Neural progenitor cell (in vitro differentiated cells): ENCODE measurements around the gene RNF41. TPM values are rescaled to one million over a fixed set of nuclear protein-coding genes. Genes with fewer than 3 reads are reported as not detected.

ENCODE experiments used
- DNase-seq: peaks from one replicate; pipeline ENCODE4 v3.0.0-alpha.2; 2016; ENCODE audit warnings: low spot score
- H2AFZ ChIP-seq: fragments of 200-600 bp; sonication (generic); replicated peaks from 2 replicates; pipeline ENCODE4 v1.6.1; 2016; ENCODE audit warnings: antibody characterized with exemption
- H3F3A ChIP-seq: fragments of 200-600 bp; sonication (generic); 2 replicates; pipeline ENCODE4 v1.6.1; 2016; ENCODE audit warnings: antibody characterized with exemption, low read depth
- H3K27ac ChIP-seq: fragments of 200-600 bp; sonication (generic); 2 replicates; pipeline ENCODE4 v1.5.1; 2016; ENCODE audit warnings: mild to moderate bottlenecking
- H3K27me3 ChIP-seq: fragments of 200-600 bp; sonication (generic); 2 replicates; pipeline ENCODE4 v1.6.1; 2016; ENCODE audit warnings: mild to moderate bottlenecking, moderate library complexity
- H3K36me3 ChIP-seq: fragments of 200-600 bp; sonication (generic); 2 replicates; pipeline ENCODE4 v1.5.1; 2016
- H3K4me1 ChIP-seq: fragments of 200-600 bp; sonication (generic); 2 replicates; pipeline ENCODE4 v1.6.1; 2016; ENCODE audit warnings: mixed run types
- H3K4me2 ChIP-seq: fragments of 200-600 bp; sonication (generic); 2 replicates; pipeline ENCODE4 v1.6.1; 2016
- H3K4me3 ChIP-seq: fragments of 200-600 bp; sonication (generic); 2 replicates; pipeline ENCODE4 v1.5.1; 2016
- H3K79me2 ChIP-seq: fragments of 200-600 bp; sonication (generic); 2 replicates; pipeline ENCODE4 v1.6.1; 2016; ENCODE audit warnings: low read depth
- H3K9ac ChIP-seq: fragments of 200-600 bp; sonication (generic); 2 replicates; pipeline ENCODE4 v1.6.1; 2016
- H3K9me3 ChIP-seq: fragments of 200-600 bp; sonication (generic); 2 replicates; pipeline ENCODE4 v1.5.1; 2016; ENCODE audit warnings: low read depth
- H4K20me1 ChIP-seq: fragments of 200-600 bp; sonication (generic); 2 replicates; pipeline ENCODE4 v1.6.1; 2016; ENCODE audit warnings: low read depth
- H3K27ac Mint-ChIP-seq: 3 replicates; pipeline ENCODE4 v1.8.0; 2021; ENCODE audit warnings: mixed read lengths
- H3K27me3 Mint-ChIP-seq: 2 replicates; pipeline ENCODE4 v1.8.0; 2022; ENCODE audit warnings: low read depth, mild to moderate bottlenecking, inconsistent platforms, moderate library complexity, mixed read lengths; ENCODE audit not compliant: insufficient read depth
- H3K36me3 Mint-ChIP-seq: 3 replicates; pipeline ENCODE4 v1.8.0; 2021; ENCODE audit warnings: mixed read lengths
- H3K4me1 Mint-ChIP-seq: 3 replicates; pipeline ENCODE4 v1.8.0; 2021; ENCODE audit warnings: mixed read lengths
- H3K4me3 Mint-ChIP-seq: 3 replicates; pipeline ENCODE4 v1.8.0; 2021; ENCODE audit warnings: mild to moderate bottlenecking, moderate library complexity, mixed read lengths
- H3K9me3 Mint-ChIP-seq: 3 replicates; pipeline ENCODE4 v1.8.0; 2020; ENCODE audit warnings: mixed read lengths
- CTCF ChIP-seq: fragments of 200-600 bp; sonication (generic); IDR thresholded peaks from 2 replicates; pipeline ENCODE4 v1.5.1; 2017; ENCODE audit warnings: antibody characterized with exemption, mild to moderate bottlenecking
- EZH2 ChIP-seq: fragments of 200-600 bp; sonication (generic); IDR thresholded peaks from 2 replicates; pipeline ENCODE4 v1.6.1; 2017; ENCODE audit warnings: antibody characterized with exemption, mild to moderate bottlenecking, moderate library complexity
- EZH2phosphoT487 ChIP-seq: fragments of 200-600 bp; sonication (generic); IDR thresholded peaks from 2 replicates; pipeline ENCODE4 v1.6.1; 2017; ENCODE audit warnings: antibody characterized with exemption
- total RNA-seq: library from RNA; depleted of rRNA; stranded (reverse); fragments of >200 nt; gene quantifications from 2 replicates; pipeline ENCODE4 v1.2.3, GENCODE V29; 2015; ENCODE audit warnings: low replicate concordance

RNF41 gene
- total RNA-seq, 1 donor from 2014 or later = 52.1 TPM

- no peak for DNase-seq
- no peaks in the 10 kb centered on the region for H3F3A ChIP-seq
- H2AFZ ChIP-seq = no peak overlapping the region
- no peaks in the 10 kb centered on the region for H3K4me1 ChIP-seq
- H3K9me3 ChIP-seq = no peaks in the 10 kb centered on the region
- peaks cover 40% of the 10 kb centered on the region for H3K36me3 Mint-ChIP-seq
- no peak overlapping the region for H3K27ac Mint-ChIP-seq
- no peak overlapping the region for H3K4me3 ChIP-seq
- no peak overlapping the region for H3K9ac ChIP-seq
- no peaks in the 10 kb centered on the region for H4K20me1 ChIP-seq
- no peaks in the 10 kb centered on the region for H3K27me3 ChIP-seq
- TF ChIP-seq EZH2 (no peak), EZH2phosphoT487 (no peak), CTCF (no peak)
- peaks cover 8% of the 10 kb centered on the region for H3K4me1 Mint-ChIP-seq
- no peaks in the 10 kb centered on the region for H3K9me3 Mint-ChIP-seq
- no peak overlapping the region for H3K27ac ChIP-seq
- peaks cover 2% of the 10 kb centered on the region for H3K27me3 Mint-ChIP-seq
- H3K4me2 ChIP-seq = no peak overlapping the region
- H3K4me3 Mint-ChIP-seq = peak overlapping the region; percentile 27
- peaks cover 3% of the 10 kb centered on the region for H3K36me3 ChIP-seq
- H3K79me2 ChIP-seq = no peaks in the 10 kb centered on the region
These were observed 22.8 kb upstream of the RNF41 start for GRCh38 chr12:56244494-56244893.

GRCh38 chr12:56243731-56244181, 22.0 kb upstream of the RNF41 start:
- peaks cover 6% of the 10 kb centered on the region for H4K20me1 ChIP-seq
- DNase-seq = no peak
- H3K4me3 Mint-ChIP-seq = no peak overlapping the region
- no peak overlapping the region for H3K4me2 ChIP-seq
- no peaks in the 10 kb centered on the region for H3K4me1 ChIP-seq
- no peaks in the 10 kb centered on the region for H3F3A ChIP-seq
- no peaks in the 10 kb centered on the region for H3K79me2 ChIP-seq
- H3K36me3 Mint-ChIP-seq = peaks cover 37% of the 10 kb centered on the region
- H3K27ac ChIP-seq = no peak overlapping the region
- H3K4me1 Mint-ChIP-seq = peaks cover 8% of the 10 kb centered on the region
- no peaks in the 10 kb centered on the region for H3K27me3 ChIP-seq
- H3K36me3 ChIP-seq = peaks cover 3% of the 10 kb centered on the region
- H3K4me3 ChIP-seq = no peak overlapping the region
- no peak overlapping the region for H3K9ac ChIP-seq
- H2AFZ ChIP-seq = no peak overlapping the region
- H3K9me3 ChIP-seq = no peaks in the 10 kb centered on the region
- H3K27ac Mint-ChIP-seq = no peak overlapping the region
- TF ChIP-seq EZH2 = no peak
- TF ChIP-seq CTCF = no peak
- no peak for TF ChIP-seq EZH2phosphoT487
- H3K9me3 Mint-ChIP-seq = no peaks in the 10 kb centered on the region
- H3K27me3 Mint-ChIP-seq = peaks cover 2% of the 10 kb centered on the region

GRCh38 chr12:56242986-56243385, 21.3 kb upstream of the RNF41 start:
- H3K4me1 ChIP-seq = no peaks in the 10 kb centered on the region
- Mint-ChIP-seq H3K4me3 (no peak overlapping the region), H3K4me1 (peaks cover 8% of the 10 kb centered on the region), H3K9me3 (no peaks in the 10 kb centered on the region), H3K27me3 (peaks cover 2% of the 10 kb centered on the region), H3K27ac (no peak overlapping the region), H3K36me3 (peaks cover 37% of the 10 kb centered on the region)
- H3K79me2 ChIP-seq = no peaks in the 10 kb centered on the region
- H3F3A ChIP-seq = no peaks in the 10 kb centered on the region
- no peak overlapping the region for H3K27ac ChIP-seq
- H3K9me3 ChIP-seq = no peaks in the 10 kb centered on the region
- no peak overlapping the region for H3K4me2 ChIP-seq
- no peak overlapping the region for H3K9ac ChIP-seq
- no peak for TF ChIP-seq EZH2
- TF ChIP-seq EZH2phosphoT487 = no peak
- TF ChIP-seq CTCF = no peak
- H3K36me3 ChIP-seq = peaks cover 3% of the 10 kb centered on the region
- no peak for DNase-seq
- H4K20me1 ChIP-seq = peaks cover 8% of the 10 kb centered on the region
- H3K4me3 ChIP-seq = no peak overlapping the region
- no peaks in the 10 kb centered on the region for H3K27me3 ChIP-seq
- H2AFZ ChIP-seq = no peak overlapping the region
